K562 (cell line): ENCODE measurements around the gene HOXD12. TPM values are rescaled to one million over a fixed set of nuclear protein-coding genes. Genes with fewer than 3 reads are reported as not detected.
A peak's percentile ranks its signal among the peaks of the same experiment; 100 is the strongest.

Experiments used
- ATAC-seq: fragments of 200-7000 bp; cut with Tn5 transposase; 3 replicates; pipeline ENCODE4 v1.9.1; 2020; ENCODE audit warnings: moderate library complexity
- BruUV-seq: library from RNA; stranded (reverse); fragments of 400-500 nt; replicated peaks from 2 replicates; lab custom pipeline; 2021; lab: Mats Ljungman, UMichigan
- CTCF ChIA-PET: fragments of 300-600 bp; formaldehyde crosslinking; extraction: SDS; loops from one replicate; lab custom pipeline; 2021; ENCODE audit warnings: low intra/inter-chr PET ratio; lab: Yijun Ruan, JAX
- POLR2A ChIA-PET: fragments of 300-600, 350-650 bp; sonication (Branson Sonifier 250); formaldehyde crosslinking; extraction: SDS; loops from one replicate; lab custom pipeline; 2021; ENCODE audit warnings: antibody characterized with exemption, inconsistent platforms; lab: Yijun Ruan, JAX
- DNase-seq, 4 experiments: peaks; one replicate each; pipeline versions ENCODE4 v3.0.0 to v3.0.0-alpha.2; 2011 to 2018; ENCODE audit warnings: low spot score in 3 of 4, mixed read lengths in 3 of 4; ENCODE audit errors: extremely low read depth in 1 of 4
- FAIRE-seq: peaks from 2 replicates; lab custom pipeline; 2011; peaks lifted over from hg19 to GRCh38; lab: Jason Lieb, UNC
- H2AFZ ChIP-seq: 2 replicates; pipeline ENCODE4 v1.6.0; 2011; ENCODE audit warnings: low read depth, low read length, control low read depth, inconsistent platforms
- H3K27ac ChIP-seq: fragments of 200-600 bp; 3 replicates; pipeline ENCODE4 v1.8.0; 2011; ENCODE audit warnings: low read depth, mild to moderate bottlenecking, control low read depth, inconsistent platforms, low read length, moderate library complexity, mixed read lengths; ENCODE audit errors: extremely low read depth
- H3K27me3 ChIP-seq, 2 experiments: fragments of 300-600 bp in 1 of 2; 2 replicates in 1 of 2; 3 replicates in 1 of 2; pipeline versions ENCODE4 v1.6.0 to v1.8.0; 2011; ENCODE audit warnings: inconsistent platforms in 2 of 2, low read length in 2 of 2, mild to moderate bottlenecking in 1 of 2, mixed read lengths in 1 of 2, moderate library complexity in 1 of 2; ENCODE audit not compliant: control insufficient read depth in 2 of 2, insufficient read depth in 2 of 2
- H3K36me3 ChIP-seq: fragments of 300-600 bp; 3 replicates; pipeline ENCODE4 v1.8.0; 2011; ENCODE audit warnings: mild to moderate bottlenecking, low read length, inconsistent platforms; ENCODE audit not compliant: control insufficient read depth, insufficient read depth
- H3K4me1 ChIP-seq, 2 experiments: fragments of 200-600 bp in 1 of 2; replicated peaks in 1 of 2; 2 replicates in 1 of 2; 3 replicates in 1 of 2; pipeline versions ENCODE4 v1.5.1 to v1.8.0; 2011; ENCODE audit warnings: inconsistent platforms in 2 of 2, low read length in 2 of 2, mild to moderate bottlenecking in 1 of 2, mixed read lengths in 1 of 2, moderate library complexity in 1 of 2; ENCODE audit not compliant: control insufficient read depth in 2 of 2, insufficient read depth in 2 of 2
- H3K4me2 ChIP-seq: 2 replicates; pipeline ENCODE4 v1.6.1; 2011; ENCODE audit warnings: low read length, control low read depth, inconsistent platforms, mixed read lengths; ENCODE audit not compliant: insufficient read depth
- H3K4me3 ChIP-seq: fragments of 200-600 bp; sonication (generic), shearing (Covaris generic); 2 replicates; pipeline ENCODE4 v1.5.1; 2016; ENCODE audit warnings: control low read depth, inconsistent platforms
- H3K79me2 ChIP-seq: fragments of 200-600 bp; 3 replicates; pipeline ENCODE4 v1.8.0; 2011; ENCODE audit warnings: low read length, inconsistent platforms; ENCODE audit not compliant: control insufficient read depth, insufficient read depth
- H3K9ac ChIP-seq, 2 experiments: 2 replicates each; pipeline versions ENCODE4 v1.6.0 to v1.6.1; 2011; ENCODE audit warnings: low read depth in 2 of 2, low read length in 2 of 2, control low read depth in 1 of 2, inconsistent platforms in 1 of 2, mild to moderate bottlenecking in 1 of 2, mixed read lengths in 1 of 2; ENCODE audit not compliant: insufficient read depth in 1 of 2
- H3K9me1 ChIP-seq: one replicate; pipeline ENCODE4 v1.6.0; 2011; ENCODE audit warnings: inconsistent platforms, mild to moderate bottlenecking, low read length, moderate library complexity; ENCODE audit not compliant: control insufficient read depth, insufficient read depth
- H3K9me3 ChIP-seq: replicated peaks from 2 replicates; pipeline ENCODE4 v1.5.1; 2011; ENCODE audit warnings: low read depth, low read length, inconsistent platforms; ENCODE audit not compliant: control insufficient read depth, insufficient read depth
- H4K20me1 ChIP-seq: replicated peaks from 2 replicates; pipeline ENCODE4 v1.6.1; 2011; ENCODE audit warnings: low read length, inconsistent platforms, mixed read lengths; ENCODE audit not compliant: control insufficient read depth, insufficient read depth
- BHLHE40 ChIP-seq: IDR thresholded peaks from 2 replicates; pipeline ENCODE4 v1.6.1; 2011; ENCODE audit warnings: low read length, improper control_type of control experiment
- PCBP2 ChIP-seq: fragments of 200-400 bp; formaldehyde crosslinking; IDR thresholded peaks from 2 replicates; pipeline ENCODE4 v1.6.1; 2018; ENCODE audit warnings: low read length, low read depth, mild to moderate bottlenecking, moderate library complexity; ENCODE audit not compliant: poor library complexity, severe bottlenecking
- POLR3A ChIP-seq: IDR thresholded peaks from 2 replicates; pipeline ENCODE4 v1.6.1; 2011; ENCODE audit warnings: borderline replicate concordance, mild to moderate bottlenecking, moderate library complexity; ENCODE audit not compliant: insufficient read length, insufficient read depth; ENCODE audit errors: extremely low read depth
- SMARCA5 ChIP-seq: fragments of 450-650 bp; IDR thresholded peaks from 2 replicates; pipeline ENCODE4 v1.6.1; 2016
- ZNF318 ChIP-seq, 2 experiments: fragments of 450-650 bp; IDR thresholded peaks; 2 replicates each; pipeline ENCODE4 v1.6.1; 2016; ENCODE audit warnings: mild to moderate bottlenecking in 2 of 2, borderline replicate concordance in 1 of 2, low read depth in 1 of 2, moderate library complexity in 1 of 2
- WGBS: fragments of 100-300 bp; shearing (Covaris generic); methylation state at CpG from one replicate; pipeline ENCODE4 v1.1.6; 2016; ENCODE audit warnings: low coverage, mixed read lengths; ENCODE audit not compliant: insufficient coverage; ENCODE audit errors: missing lambda C conversion rate; 5-methylcytosine and 5-hydroxymethylcytosine counted together
- in situ Hi-C: fragments of 300-500 bp; cut with MboI; formaldehyde crosslinking; loops from 4 replicates; pipeline ENCODE4 v1.15.0; 2018; ENCODE audit warnings: inconsistent platforms, mixed read lengths
- intact Hi-C: fragments of 100-400 bp; cut with micrococcal nuclease; formaldehyde crosslinking; loops from 2 replicates; pipeline ENCODE4 v1.14.2; 2022
- polyA plus RNA-seq, 8 experiments: library from polyadenylated mRNA; depleted of rRNA in 4 of 8; stranded (reverse) in 5 of 8; unstranded in 3 of 8; fragments of >200 nt; fragmentation: Nextera tagmentation in 2 of 8; fragmentation: Illumina TruSeq in 1 of 8; extraction: Ambion mirVana in 2 of 8; extraction: Trizol in 1 of 8; gene quantifications; 2 replicates each; pipeline versions ENCODE4 v1.2.1 to v1.2.3, GENCODE V29; 2011 to 2014; ENCODE audit warnings: inconsistent platforms in 1 of 8, missing spikeins in 1 of 8
- total RNA-seq, 7 experiments: library from RNA; depleted of rRNA in 6 of 7; stranded (reverse); fragments of >200 nt in 6 of 7; fragmentation: Illumina TruSeq in 2 of 7; extraction: Trizol in 2 of 7; gene quantifications; 2 replicates each; pipeline versions ENCODE4 v1.2.1 to v1.2.3, GENCODE V29; 2011 to 2021; ENCODE audit warnings: low replicate concordance in 1 of 7
- TF ChIP-seq, protein P1 (sequence below): sonication (generic); formaldehyde crosslinking; IDR thresholded peaks from 2 replicates; pipeline ENCODE4 v1.9.0; 2022; ENCODE audit warnings: mild to moderate bottlenecking, missing genetic modification reagents

The HOXD12 gene
- total and polyA plus RNA-seq, 9 of the 15 experiments (the other 6 are each of a cell fraction or from before 2014, with no cell fraction given), result not detected

DNA sequence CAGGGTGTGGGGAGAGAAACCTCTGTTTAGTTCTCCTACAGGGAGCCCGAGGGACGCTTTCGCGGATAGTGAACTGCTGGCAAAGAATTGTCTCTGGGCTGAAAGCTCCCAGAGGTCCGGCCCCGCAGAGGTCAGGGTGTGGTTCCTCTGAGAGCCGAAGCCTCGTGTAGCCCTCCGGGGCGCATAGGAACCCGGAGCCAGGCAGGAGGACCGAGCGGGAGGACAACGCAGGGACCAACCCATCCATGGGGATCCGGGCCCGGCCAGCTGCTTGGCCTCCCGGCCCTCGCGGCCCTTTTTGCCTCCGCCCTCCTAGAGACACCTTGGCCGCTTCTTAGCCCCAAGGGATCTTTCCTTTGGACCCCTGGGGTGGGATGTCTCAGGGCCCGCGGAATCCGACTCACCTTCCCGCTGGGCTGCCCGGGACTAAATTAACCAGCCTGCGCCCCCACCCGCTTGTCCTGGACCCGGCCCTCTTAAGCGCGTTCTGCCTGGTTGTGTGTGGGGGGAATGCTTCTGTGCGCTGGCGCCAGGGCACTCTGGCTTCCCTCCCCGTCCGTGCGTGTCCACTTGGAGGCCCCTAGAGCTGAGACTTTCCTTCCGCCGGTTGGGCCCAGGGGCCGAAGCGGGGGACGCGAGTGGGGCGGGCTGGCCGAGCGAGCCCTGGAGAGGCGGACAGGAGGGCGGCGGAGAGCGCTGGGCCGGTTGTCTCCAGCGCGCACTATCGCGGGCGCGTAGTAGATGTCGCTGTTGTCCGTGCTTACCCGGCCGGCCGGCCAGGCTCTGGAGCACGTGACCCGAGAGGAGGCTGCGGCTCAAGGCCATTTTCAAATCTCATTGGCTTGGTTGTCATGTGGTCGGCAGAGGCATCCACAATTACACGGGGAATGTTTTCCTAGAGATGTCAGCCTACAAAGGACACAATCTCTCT is 16.6 kb downstream of the HOXD12 start, which contains the start of gene HOXD10:
HOXD10 (plus strand) TSS at position 896 of the 931 bp plus-strand sequence. CDS start 56 bp downstream, outside the sequence.
- Histone ChIP-seq H3K9ac (no peak within 1 kb of the TSS), H3K4me2 (no peak within 1 kb of the TSS), H3K4me3 (no peak within 1 kb of the TSS), H4K20me1 (no peaks in the 10 kb centered on the region; the same call in 1 of the 2 replicates), H3K27me3 (peaks cover 76 to 80% of the 10 kb centered on the region in 2 experiments), H3K27ac (no peak within 1 kb of the TSS), H3K4me1 (peaks cover 0 to 19% of the 10 kb centered on the region in 2 experiments; a peak in 1 of 5 replicates), H3K9me3 (no peaks in the 10 kb centered on the region), H2AFZ (no peak within 1 kb of the TSS), H3K36me3 (no peaks in the 10 kb centered on the region), H3K9me1 (no peaks in the 10 kb centered on the region), H3K79me2 (no peaks in the 10 kb centered on the region)
- intact Hi-C loops, result no loop called here
- ATAC-seq (peak; percentile 78), DNase-seq (peak in 2 of 4 experiments; percentile 37 to 38), FAIRE-seq (no peak)
- in situ Hi-C loops, result no loop called here
- ChIA-PET POLR2A (interaction anchor here (0.6 kb wide), 2 partner anchors 1076 to 1302 kb away, joined by 3 read pairs; no protein-coding TSS in a partner anchor), CTCF (interaction anchor here (0.6 kb wide), 1 partner anchor 825 kb away, joined by 3 read pairs; no protein-coding TSS in a partner anchor)
- 12% methylated on average over 63 of the region's 66 CpGs for WGBS
- BruUV-seq, result no TSS peak
- TF ChIP-seq SMARCA5 (no peak), BHLHE40 (peak; percentile 52), PCBP2 (no peak), ZNF318 (IDR thresholded peaks at IDR 0.05; ENCODE audit: borderline replicate concordance in 1 of 2, low read depth in 1 of 2) (no peak), POLR3A (no peak)
- TF ChIP-seq, protein P1, sequence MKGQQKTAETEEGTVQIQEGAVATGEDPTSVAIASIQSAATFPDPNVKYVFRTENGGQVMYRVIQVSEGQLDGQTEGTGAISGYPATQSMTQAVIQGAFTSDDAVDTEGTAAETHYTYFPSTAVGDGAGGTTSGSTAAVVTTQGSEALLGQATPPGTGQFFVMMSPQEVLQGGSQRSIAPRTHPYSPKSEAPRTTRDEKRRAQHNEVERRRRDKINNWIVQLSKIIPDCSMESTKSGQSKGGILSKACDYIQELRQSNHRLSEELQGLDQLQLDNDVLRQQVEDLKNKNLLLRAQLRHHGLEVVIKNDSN (CRISPR knock-in tag), result peak; percentile 66
